ENCODE results near the gene CTDP1.
"Not testable (repeated sequence)": the region's sequence is repeated elsewhere in the genome, so short reads cannot be mapped to it uniquely, and the experiment has no call there.

The CTDP1 gene

GRCh38 chr18:79692886-79693285, 13.3 kb downstream of the CTDP1 start:
- H3K79me1 ChIP-seq (replicated peaks; ENCODE audit: low read length, poor library complexity, severe bottlenecking): peaks cover 39% of the 10 kb centered on the region
- no peak overlapping the region for H3K27ac ChIP-seq (ENCODE audit: low read length, poor library complexity, severe bottlenecking)
- 95% methylated on average over 12 of the region's 12 CpGs for WGBS

GRCh38 chr18:79693561-79694205, 14.1 kb downstream of the CTDP1 start:
- H4K8ac ChIP-seq (ENCODE audit: low read length): no peak overlapping the region
- no peak overlapping the region for H4K91ac ChIP-seq (ENCODE audit: low read length)
- WGBS: 91% methylated on average over 31 of the region's 31 CpGs
- no peak overlapping the region for H3K23ac ChIP-seq (ENCODE audit: low read length in 2 of 2)
- H2AFZ ChIP-seq (ENCODE audit: low read depth, low read length): no peak overlapping the region
- no peak overlapping the region for H2BK120ac ChIP-seq (ENCODE audit: low read depth, low read length)
- H3K36me3 ChIP-seq (ENCODE audit: control insufficient read depth in 1 of 2, insufficient read depth in 2 of 2, low read depth in 1 of 2, low read length in 2 of 2): peaks cover 35 to 50% of the 10 kb centered on the region in 2 experiments
- H2BK15ac ChIP-seq (ENCODE audit: low read depth, poor library complexity, severe bottlenecking): no peak overlapping the region
- no peak overlapping the region for H3K9ac ChIP-seq (ENCODE audit: low read length)
- H3K18ac ChIP-seq (ENCODE audit: low read depth in 1 of 2, low read length in 2 of 2): no peak overlapping the region
- H3K79me1 ChIP-seq (replicated peaks; ENCODE audit: low read length, poor library complexity, severe bottlenecking): peaks cover 39% of the 10 kb centered on the region
- H3K4me2 ChIP-seq (ENCODE audit: low read length, poor library complexity, severe bottlenecking): no peak overlapping the region
- no peak overlapping the region for H3K4me3 ChIP-seq (ENCODE audit: insufficient read depth in 1 of 2, low read depth in 1 of 2, low read length in 2 of 2)
- H3K9me3 ChIP-seq (ENCODE audit: control insufficient read depth, low read length): no peaks in the 10 kb centered on the region
- H2AK5ac ChIP-seq (ENCODE audit: low read length, severe bottlenecking): no peak overlapping the region
- no peak overlapping the region for H3K27ac ChIP-seq (ENCODE audit: low read length, poor library complexity, severe bottlenecking)
- no peak overlapping the region for H3K14ac ChIP-seq (ENCODE audit: low read length in 2 of 2)
- H2BK5ac ChIP-seq (ENCODE audit: low read depth, low read length, poor library complexity, severe bottlenecking): no peak overlapping the region
- H2BK12ac ChIP-seq (ENCODE audit: low read length in 2 of 2): no peak overlapping the region
- peaks cover 31% of the 10 kb centered on the region for H3K4me1 ChIP-seq (ENCODE audit: control insufficient read depth, insufficient read depth, low read depth, low read length)
- no peaks in the 10 kb centered on the region for H3K27me3 ChIP-seq (ENCODE audit: control insufficient read depth in 1 of 2, insufficient read depth in 1 of 2, low read length in 2 of 2)
- no peak overlapping the region for H3K4ac ChIP-seq (ENCODE audit: low read depth in 1 of 2, low read length in 2 of 2)
- DNase-seq: no peak

More at GRCh38 chr18:79692886-79693285, 13.3 kb downstream of the CTDP1 start:
- H3K18ac ChIP-seq (ENCODE audit: low read depth in 1 of 2, low read length in 2 of 2): no peak overlapping the region
- no peak overlapping the region for H2BK12ac ChIP-seq (ENCODE audit: low read length in 2 of 2)
- no peak overlapping the region for H4K8ac ChIP-seq (ENCODE audit: low read length)
- no peaks in the 10 kb centered on the region for H3K27me3 ChIP-seq (ENCODE audit: control insufficient read depth in 1 of 2, insufficient read depth in 1 of 2, low read length in 2 of 2)
- no peak for DNase-seq
- H2AK5ac ChIP-seq (ENCODE audit: low read length, severe bottlenecking): no peak overlapping the region
- H2BK5ac ChIP-seq (ENCODE audit: low read depth, low read length, poor library complexity, severe bottlenecking): no peak overlapping the region
- H3K36me3 ChIP-seq (ENCODE audit: control insufficient read depth in 1 of 2, insufficient read depth in 2 of 2, low read depth in 1 of 2, low read length in 2 of 2): peaks cover 27 to 42% of the 10 kb centered on the region in 2 experiments
- peaks cover 34% of the 10 kb centered on the region for H3K4me1 ChIP-seq (ENCODE audit: control insufficient read depth, insufficient read depth, low read depth, low read length)
- H3K4me3 ChIP-seq (ENCODE audit: insufficient read depth in 1 of 2, low read depth in 1 of 2, low read length in 2 of 2): no peak overlapping the region
- no peak overlapping the region for H3K23ac ChIP-seq (ENCODE audit: low read length in 2 of 2)
- H2BK120ac ChIP-seq (ENCODE audit: low read depth, low read length): no peak overlapping the region
- no peak overlapping the region for H3K4ac ChIP-seq (ENCODE audit: low read depth in 1 of 2, low read length in 2 of 2)
- no peaks in the 10 kb centered on the region for H3K9me3 ChIP-seq (ENCODE audit: control insufficient read depth, low read length)
- H2BK15ac ChIP-seq (ENCODE audit: low read depth, poor library complexity, severe bottlenecking): no peak overlapping the region
- H3K14ac ChIP-seq (ENCODE audit: low read length in 2 of 2): no peak overlapping the region
- no peak overlapping the region for H3K9ac ChIP-seq (ENCODE audit: low read length)
- no peak overlapping the region for H3K4me2 ChIP-seq (ENCODE audit: low read length, poor library complexity, severe bottlenecking)
- peak overlapping the region; percentile 5 for H4K91ac ChIP-seq (ENCODE audit: low read length)
- H2AFZ ChIP-seq (ENCODE audit: low read depth, low read length): no peak overlapping the region

DNA sequence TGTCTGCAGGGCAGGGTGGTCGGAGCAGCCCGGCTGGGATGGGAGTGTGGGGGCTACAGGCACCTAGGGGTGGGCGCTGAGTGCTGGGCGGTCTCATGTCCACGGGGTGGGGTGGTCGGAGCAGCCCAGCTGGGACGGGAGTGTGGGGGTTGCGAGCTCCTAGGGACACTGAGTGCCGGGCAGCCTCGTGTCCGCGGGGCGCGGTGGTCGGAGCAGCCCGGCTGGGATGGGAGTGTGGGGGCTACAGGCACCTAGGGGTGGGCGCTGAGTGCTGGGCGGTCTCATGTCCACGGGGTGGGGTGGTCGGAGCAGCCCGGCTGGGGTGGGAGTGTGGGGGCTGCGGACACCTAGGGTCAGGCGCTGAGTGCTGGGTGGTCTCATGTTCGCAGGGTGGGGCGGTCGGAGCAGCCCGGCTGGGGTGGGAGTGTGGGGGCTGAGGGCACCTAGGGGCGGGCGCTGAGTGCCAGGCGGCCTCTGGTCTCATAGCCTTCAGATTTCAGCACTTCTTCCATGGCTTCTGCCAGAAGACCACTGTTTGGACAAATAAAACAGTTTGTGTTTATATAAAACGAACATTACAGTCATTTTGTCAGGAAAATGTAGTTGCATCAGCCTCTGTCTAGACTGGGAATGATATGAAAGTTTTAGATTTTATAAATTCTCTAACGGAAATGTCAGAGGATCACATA, 14.7 kb downstream of the CTDP1 start:
- 88% methylated on average over 27 of the region's 32 CpGs for WGBS
- not testable (repeated sequence) for H3K18ac ChIP-seq (ENCODE audit: low read depth in 1 of 2, low read length in 2 of 2); H3K4ac ChIP-seq (ENCODE audit: low read depth in 1 of 2, low read length in 2 of 2); H3K27ac ChIP-seq (ENCODE audit: low read length, poor library complexity, severe bottlenecking); H4K91ac ChIP-seq (ENCODE audit: low read length); H3K23ac ChIP-seq (ENCODE audit: low read length in 2 of 2); H2BK12ac ChIP-seq (ENCODE audit: low read length in 2 of 2); H3K27me3 ChIP-seq (ENCODE audit: control insufficient read depth in 1 of 2, insufficient read depth in 1 of 2, low read length in 2 of 2); H3K9ac ChIP-seq (ENCODE audit: low read length); H3K4me3 ChIP-seq (ENCODE audit: insufficient read depth in 1 of 2, low read depth in 1 of 2, low read length in 2 of 2); H2AFZ ChIP-seq (ENCODE audit: low read depth, low read length); H3K9me3 ChIP-seq (ENCODE audit: control insufficient read depth, low read length); H2BK120ac ChIP-seq (ENCODE audit: low read depth, low read length); H2BK5ac ChIP-seq (ENCODE audit: low read depth, low read length, poor library complexity, severe bottlenecking); H2BK15ac ChIP-seq (ENCODE audit: low read depth, poor library complexity, severe bottlenecking); H4K8ac ChIP-seq (ENCODE audit: low read length); H3K4me2 ChIP-seq (ENCODE audit: low read length, poor library complexity, severe bottlenecking); H2AK5ac ChIP-seq (ENCODE audit: low read length, severe bottlenecking); H3K14ac ChIP-seq (ENCODE audit: low read length in 2 of 2); DNase-seq
- peaks cover 29% of the 10 kb centered on the region for H3K4me1 ChIP-seq (ENCODE audit: control insufficient read depth, insufficient read depth, low read depth, low read length)
- H3K36me3 ChIP-seq (ENCODE audit: control insufficient read depth in 1 of 2, insufficient read depth in 2 of 2, low read depth in 1 of 2, low read length in 2 of 2): peaks cover 39 to 52% of the 10 kb centered on the region in 2 experiments
- H3K79me1 ChIP-seq (replicated peaks; ENCODE audit: low read length, poor library complexity, severe bottlenecking): peaks cover 35% of the 10 kb centered on the region

DNA sequence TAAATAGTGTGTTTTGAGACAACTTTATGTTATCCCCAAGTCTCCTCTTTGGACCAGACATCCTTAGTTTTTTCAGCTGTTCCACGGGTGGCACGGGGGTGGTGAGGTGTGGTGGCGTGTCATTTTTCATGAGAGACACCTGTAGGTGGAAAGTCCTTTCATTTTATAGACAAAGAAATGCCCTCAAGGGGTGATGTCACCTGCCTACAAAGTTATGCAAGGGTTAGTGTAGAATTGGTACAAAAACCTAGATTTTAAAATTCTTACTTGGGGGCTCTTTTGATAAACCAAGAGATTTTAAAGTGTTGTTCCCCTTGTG, 15.3 kb downstream of the CTDP1 start:
- Histone ChIP-seq H4K91ac (ENCODE audit: low read length) (no peak overlapping the region), H2BK12ac (ENCODE audit: low read length in 2 of 2) (no peak overlapping the region), H3K4ac (ENCODE audit: low read depth in 1 of 2, low read length in 2 of 2) (no peak overlapping the region), H2BK120ac (ENCODE audit: low read depth, low read length) (no peak overlapping the region), H3K9me3 (ENCODE audit: control insufficient read depth, low read length) (no peaks in the 10 kb centered on the region), H3K27me3 (ENCODE audit: control insufficient read depth in 1 of 2, insufficient read depth in 1 of 2, low read length in 2 of 2) (no peaks in the 10 kb centered on the region), H3K27ac (ENCODE audit: low read length, poor library complexity, severe bottlenecking) (no peak overlapping the region), H3K18ac (ENCODE audit: low read depth in 1 of 2, low read length in 2 of 2) (no peak overlapping the region), H4K8ac (ENCODE audit: low read length) (no peak overlapping the region), H2AFZ (ENCODE audit: low read depth, low read length) (no peak overlapping the region), H3K23ac (ENCODE audit: low read length in 2 of 2) (no peak overlapping the region), H2AK5ac (ENCODE audit: low read length, severe bottlenecking) (no peak overlapping the region), H3K9ac (ENCODE audit: low read length) (no peak overlapping the region), H3K36me3 (ENCODE audit: control insufficient read depth in 1 of 2, insufficient read depth in 2 of 2, low read depth in 1 of 2, low read length in 2 of 2) (peaks cover 44 to 57% of the 10 kb centered on the region in 2 experiments), H2BK5ac (ENCODE audit: low read depth, low read length, poor library complexity, severe bottlenecking) (no peak overlapping the region), H3K4me1 (ENCODE audit: control insufficient read depth, insufficient read depth, low read depth, low read length) (peaks cover 31% of the 10 kb centered on the region), H3K14ac (ENCODE audit: low read length in 2 of 2) (no peak overlapping the region), H2BK15ac (ENCODE audit: low read depth, poor library complexity, severe bottlenecking) (no peak overlapping the region), H3K79me1 (replicated peaks; ENCODE audit: low read length, poor library complexity, severe bottlenecking) (peaks cover 37% of the 10 kb centered on the region), H3K4me2 (ENCODE audit: low read length, poor library complexity, severe bottlenecking) (no peak overlapping the region), H3K4me3 (ENCODE audit: insufficient read depth in 1 of 2, low read depth in 1 of 2, low read length in 2 of 2) (no peak overlapping the region)
- WGBS: 92% methylated on average over 3 of the region's 3 CpGs
- no peak for DNase-seq

Measured in mesenchymal stem cell (in vitro differentiated cells and primary cell).